Upper lobe of right lung (tissue), 1 donor: ENCODE data around the gene SUSD3. TPM values are rescaled to one million over a fixed set of nuclear protein-coding genes. Genes with fewer than 3 reads are reported as not detected.
A peak's percentile ranks its signal among the peaks of the same experiment; 100 is the strongest.

Source experiments
- ATAC-seq: fragments of 200-7000 bp; cut with Tn5 transposase; one replicate; pipeline ENCODE4 v1.9.1; 2020; ENCODE audit warnings: mild to moderate bottlenecking, moderate library complexity
- DNase-seq: peaks from one replicate; pipeline ENCODE4 v3.0.0-alpha.2; 2020
- H3K27ac ChIP-seq: fragments of 200-600 bp; one replicate; pipeline ENCODE4 v1.8.0; 2022
- H3K27me3 ChIP-seq: fragments of 200-600 bp; one replicate; pipeline ENCODE4 v1.8.0; 2022; ENCODE audit warnings: mild to moderate bottlenecking
- H3K36me3 ChIP-seq: fragments of 200-600 bp; one replicate; pipeline ENCODE4 v1.8.0; 2022
- H3K4me1 ChIP-seq: fragments of 200-600 bp; one replicate; pipeline ENCODE4 v1.8.0; 2022
- H3K4me3 ChIP-seq: fragments of 200-600 bp; one replicate; pipeline ENCODE4 v1.8.0; 2022; ENCODE audit warnings: mild to moderate bottlenecking
- H3K9me3 ChIP-seq: fragments of 200-600 bp; one replicate; pipeline ENCODE4 v1.8.0; 2022
- CTCF ChIP-seq: fragments of 200-600 bp; IDR thresholded peaks from one replicate; pipeline ENCODE4 v1.8.0; 2022; ENCODE audit warnings: antibody characterized with exemption
- intact Hi-C: fragments of 100-400 bp; cut with DNase I; formaldehyde crosslinking; loops from one replicate; pipeline ENCODE4 v1.11.0; 2022
- total RNA-seq: library from RNA; stranded (reverse); fragmentation: NEBNext Ultra II Directional; extraction: Animal tissue kit (Norgen Biotek cat#: 25700); gene quantifications from one replicate; pipeline ENCODE4 v1.2.1, GENCODE V29; 2021
- donor health status: DM: no; HTN: yes; CAD: no; lungs with severe emphysema.

Gene SUSD3
- total RNA-seq, 1 donor from 2014 or later = 4.8 TPM

GRCh38 chr9:93039976-93040375 lies 18.5 kb upstream of the SUSD3 start:
- H3K27me3 ChIP-seq = no peaks in the 10 kb centered on the region
- H3K9me3 ChIP-seq = no peaks in the 10 kb centered on the region
- ATAC-seq = no peak
- no peak for TF ChIP-seq CTCF
- no peaks in the 10 kb centered on the region for H3K4me1 ChIP-seq
- no peak overlapping the region for H3K4me3 ChIP-seq
- DNase-seq = no peak
- no peak overlapping the region for H3K27ac ChIP-seq
- no peaks in the 10 kb centered on the region for H3K36me3 ChIP-seq
- intact Hi-C loops = no loop called here

- intact Hi-C loops = no loop called here
- ATAC-seq = no peak
- TF ChIP-seq CTCF = no peak
- Histone ChIP-seq H3K4me3 (no peak overlapping the region), H3K27ac (no peak overlapping the region), H3K36me3 (no peaks in the 10 kb centered on the region), H3K4me1 (no peaks in the 10 kb centered on the region), H3K9me3 (no peaks in the 10 kb centered on the region), H3K27me3 (no peaks in the 10 kb centered on the region)
- DNase-seq = no peak
Observed at GRCh38 chr9:93040409-93040808, 18.1 kb upstream of the SUSD3 start.

- ATAC-seq = no peak
- H3K27me3 ChIP-seq = no peaks in the 10 kb centered on the region
- no peak for TF ChIP-seq CTCF
- intact Hi-C loops = no loop called here
- no peak for DNase-seq
- no peaks in the 10 kb centered on the region for H3K9me3 ChIP-seq
- no peaks in the 10 kb centered on the region for H3K4me1 ChIP-seq
- H3K4me3 ChIP-seq = no peak overlapping the region
- no peaks in the 10 kb centered on the region for H3K36me3 ChIP-seq
- H3K27ac ChIP-seq = no peak overlapping the region
Observed at GRCh38 chr9:93041108-93041802, 17.2 kb upstream of the SUSD3 start.

GRCh38 chr9:93043122-93043521 lies 15.4 kb upstream of the SUSD3 start:
- no peak for ATAC-seq
- Histone ChIP-seq H3K4me3 (no peak overlapping the region), H3K4me1 (no peaks in the 10 kb centered on the region), H3K27me3 (no peaks in the 10 kb centered on the region), H3K27ac (no peak overlapping the region), H3K9me3 (no peaks in the 10 kb centered on the region), H3K36me3 (no peaks in the 10 kb centered on the region)
- no peak for TF ChIP-seq CTCF
- intact Hi-C loops = no loop called here
- DNase-seq = no peak

- TF ChIP-seq CTCF = no peak
- Histone ChIP-seq H3K9me3 (no peaks in the 10 kb centered on the region), H3K4me1 (no peaks in the 10 kb centered on the region), H3K4me3 (no peak overlapping the region), H3K36me3 (no peaks in the 10 kb centered on the region), H3K27me3 (no peaks in the 10 kb centered on the region), H3K27ac (no peak overlapping the region)
- ATAC-seq (peak; percentile 27), DNase-seq (no peak)
- intact Hi-C loops = no loop called here
Observed at GRCh38 chr9:93045521-93045920, 13.0 kb upstream of the SUSD3 start.
